MCF 10A (cell line): Measurements from ENCODE around the gene CST3. TPM values are rescaled to one million over a fixed set of nuclear protein-coding genes. Genes with fewer than 3 reads are reported as not detected.
A peak's percentile ranks its signal among the peaks of the same experiment; 100 is the strongest.

ENCODE experiments used
- BruUV-seq: library from RNA; stranded (reverse); fragments of 400-500 nt; replicated peaks from 2 replicates; lab custom pipeline; 2021; lab: Mats Ljungman, UMichigan
- CTCF ChIA-PET: fragments of 300-600 bp; sonication (Branson Sonifier 250); formaldehyde crosslinking; extraction: SDS; loops from one replicate; lab custom pipeline; 2021; ENCODE audit warnings: antibody characterized with exemption, inconsistent platforms; lab: Yijun Ruan, JAX
- POLR2A ChIA-PET: fragments of 300-600, 350-650 bp; sonication (Branson Sonifier 250); formaldehyde crosslinking; extraction: SDS; loops from one replicate; lab custom pipeline; 2020; ENCODE audit warnings: antibody characterized with exemption, inconsistent platforms; lab: Yijun Ruan, JAX
- DNase-seq: peaks from one replicate; pipeline ENCODE4 v3.0.0-alpha.2; 2018; ENCODE audit not compliant: unreplicated experiment
- H3K27ac Mint-ChIP-seq: one replicate; pipeline ENCODE4 v1.8.0; 2022; ENCODE audit warnings: mild to moderate bottlenecking, low read depth, mixed read lengths; ENCODE audit not compliant: unreplicated experiment
- H3K27me3 Mint-ChIP-seq: one replicate; pipeline ENCODE4 v1.8.0; 2022; ENCODE audit warnings: mixed read lengths; ENCODE audit not compliant: insufficient read depth, unreplicated experiment
- H3K36me3 Mint-ChIP-seq: one replicate; pipeline ENCODE4 v1.8.0; 2022; ENCODE audit warnings: mild to moderate bottlenecking, moderate library complexity, mixed read lengths; ENCODE audit not compliant: insufficient read depth, unreplicated experiment
- H3K4me1 Mint-ChIP-seq: one replicate; pipeline ENCODE4 v1.8.0; 2022; ENCODE audit warnings: mixed read lengths; ENCODE audit not compliant: insufficient read depth, unreplicated experiment
- H3K4me3 Mint-ChIP-seq: one replicate; pipeline ENCODE4 v1.8.0; 2022; ENCODE audit warnings: mild to moderate bottlenecking, moderate library complexity, mixed read lengths; ENCODE audit not compliant: unreplicated experiment
- H3K9me3 Mint-ChIP-seq: one replicate; pipeline ENCODE4 v1.8.0; 2022; ENCODE audit warnings: mixed read lengths; ENCODE audit not compliant: unreplicated experiment
- CTCF ChIP-seq: fragments of 200-600 bp; IDR thresholded peaks from one replicate; pipeline ENCODE4 v1.8.0; 2022; ENCODE audit warnings: antibody characterized with exemption, mild to moderate bottlenecking; ENCODE audit not compliant: unreplicated experiment
- intact Hi-C: fragments of 100-400 bp; cut with micrococcal nuclease; formaldehyde crosslinking; loops from 2 replicates; pipeline ENCODE4 v1.14.1; 2022
- total RNA-seq: library from RNA; stranded (reverse); gene quantifications from 2 replicates; pipeline ENCODE4 v1.2.3, GENCODE V29; 2022

Gene CST3
- total RNA-seq, 1 experiment from 2014 or later, result 303 TPM

GRCh38 chr20:23641936-23642751 lies 4.4 kb upstream of the CST3 start:
- BruUV-seq, result no TSS peak
- intact Hi-C loops, result no loop called here
- Mint-ChIP-seq H3K4me1 (peaks cover 26% of the 10 kb centered on the region), H3K27ac (no peak overlapping the region), H3K9me3 (no peaks in the 10 kb centered on the region), H3K27me3 (no peaks in the 10 kb centered on the region), H3K36me3 (no peaks in the 10 kb centered on the region), H3K4me3 (no peak overlapping the region)
- ChIA-PET POLR2A (interaction anchor here (0.6 to 1.2 kb wide), 2 partner anchors 19 to 493 kb away, joined by 4 to 5 read pairs; no protein-coding TSS in a partner anchor), CTCF (interaction anchor here (0.9 to 2.0 kb wide), 3 partner anchors 11 to 26 kb away, joined by 3 to 6 read pairs (median 4); no protein-coding TSS in a partner anchor)
- DNase-seq, result peak; percentile 58
- TF ChIP-seq CTCF, result no peak

GRCh38 chr20:23640671-23641667 lies 3.2 kb upstream of the CST3 start:
- ChIA-PET POLR2A (interaction anchor here (0.7 to 1.2 kb wide), 3 partner anchors 18 to 202 kb away, joined by 3 to 4 read pairs (median 4); no protein-coding TSS in a partner anchor), CTCF (interaction anchor here (0.5 to 2.0 kb wide), 2 partner anchors 28 to 86 kb away, joined by 5 to 6 read pairs; no protein-coding TSS in a partner anchor)
- Mint-ChIP-seq H3K4me3 (no peak overlapping the region), H3K4me1 (peaks cover 32% of the 10 kb centered on the region), H3K9me3 (no peaks in the 10 kb centered on the region), H3K27ac (no peak overlapping the region), H3K27me3 (no peaks in the 10 kb centered on the region), H3K36me3 (no peaks in the 10 kb centered on the region)
- intact Hi-C loops, result no loop called here
- no peak for DNase-seq
- TF ChIP-seq CTCF, result no peak
- no TSS peak for BruUV-seq

GRCh38 chr20:23640018-23640601 lies 2.4 kb upstream of the CST3 start:
- no peak overlapping the region for H3K27ac Mint-ChIP-seq
- no peaks in the 10 kb centered on the region for H3K27me3 Mint-ChIP-seq
- CTCF ChIA-PET, result interaction anchor here (2.0 kb wide), 1 partner anchor 28 kb away, joined by 6 read pairs; no protein-coding TSS in a partner anchor
- H3K9me3 Mint-ChIP-seq, result no peaks in the 10 kb centered on the region
- no TSS peak for BruUV-seq
- no peak for DNase-seq
- intact Hi-C loops, result no loop called here
- TF ChIP-seq CTCF, result no peak
- peaks cover 7% of the 10 kb centered on the region for H3K36me3 Mint-ChIP-seq
- POLR2A ChIA-PET, result interaction anchor here (0.7 kb wide), 1 partner anchor 202 kb away, joined by 3 read pairs; no protein-coding TSS in a partner anchor
- peaks cover 38% of the 10 kb centered on the region for H3K4me1 Mint-ChIP-seq
- no peak overlapping the region for H3K4me3 Mint-ChIP-seq
